ENCODE data around the gene TENT4B.

DNA sequence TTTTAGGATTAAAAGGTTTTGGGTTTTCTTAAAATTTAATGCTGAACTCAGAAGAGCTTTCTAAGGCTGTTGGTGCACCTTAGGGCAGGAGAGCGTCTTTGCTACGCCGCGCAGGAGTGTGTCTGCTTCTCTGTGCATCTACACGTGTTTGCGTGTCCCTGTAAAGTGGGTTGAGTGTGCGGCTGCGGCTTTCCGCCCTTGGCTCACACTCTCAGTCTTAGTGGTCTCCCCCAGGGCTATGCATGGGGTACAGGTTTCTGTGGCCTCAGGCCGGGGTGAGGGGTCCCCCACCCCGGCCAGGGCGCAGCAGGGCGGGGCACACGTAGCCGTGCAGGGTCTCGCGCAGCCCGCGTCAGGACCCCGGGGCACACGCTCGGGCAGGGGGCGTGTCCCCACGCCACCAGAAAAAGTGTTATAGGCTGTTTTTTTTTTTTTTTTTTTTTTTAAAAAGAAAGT is 727 bp upstream of the TENT4B start:
- TF ChIP-seq, protein P1, sequence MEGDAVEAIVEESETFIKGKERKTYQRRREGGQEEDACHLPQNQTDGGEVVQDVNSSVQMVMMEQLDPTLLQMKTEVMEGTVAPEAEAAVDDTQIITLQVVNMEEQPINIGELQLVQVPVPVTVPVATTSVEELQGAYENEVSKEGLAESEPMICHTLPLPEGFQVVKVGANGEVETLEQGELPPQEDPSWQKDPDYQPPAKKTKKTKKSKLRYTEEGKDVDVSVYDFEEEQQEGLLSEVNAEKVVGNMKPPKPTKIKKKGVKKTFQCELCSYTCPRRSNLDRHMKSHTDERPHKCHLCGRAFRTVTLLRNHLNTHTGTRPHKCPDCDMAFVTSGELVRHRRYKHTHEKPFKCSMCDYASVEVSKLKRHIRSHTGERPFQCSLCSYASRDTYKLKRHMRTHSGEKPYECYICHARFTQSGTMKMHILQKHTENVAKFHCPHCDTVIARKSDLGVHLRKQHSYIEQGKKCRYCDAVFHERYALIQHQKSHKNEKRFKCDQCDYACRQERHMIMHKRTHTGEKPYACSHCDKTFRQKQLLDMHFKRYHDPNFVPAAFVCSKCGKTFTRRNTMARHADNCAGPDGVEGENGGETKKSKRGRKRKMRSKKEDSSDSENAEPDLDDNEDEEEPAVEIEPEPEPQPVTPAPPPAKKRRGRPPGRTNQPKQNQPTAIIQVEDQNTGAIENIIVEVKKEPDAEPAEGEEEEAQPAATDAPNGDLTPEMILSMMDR (IDR thresholded peaks at IDR 0.05) = no peak
- peak in 1 of 2 donors; percentile 17 for TF ChIP-seq POLR2A (IDR thresholded peaks at IDR 0.05)

Data from Peyer's patch (tissue), 4 donors.